ENCODE data around the gene MDFIC2. TPM values are rescaled to one million over a fixed set of nuclear protein-coding genes. Genes with fewer than 3 reads are reported as not detected.

The MDFIC2 gene
- total RNA-seq, 1 donor = not detected

GRCh38 chr3:70182166-70182565 lies 130.3 kb downstream of the MDFIC2 start:
- TF ChIP-seq CTCF (IDR thresholded peaks at IDR 0.05; ENCODE audit: extremely low read depth, low read depth, low read length) = no peak
- Histone ChIP-seq H3K79me2 (ENCODE audit: insufficient read depth, low read length) (no peaks in the 10 kb centered on the region), H2AFZ (ENCODE audit: low read length) (no peak overlapping the region), H3K4me1 (ENCODE audit: insufficient read depth, low read length) (no peaks in the 10 kb centered on the region), H3K4me2 (ENCODE audit: insufficient read depth, low read length) (no peak overlapping the region), H3K9me3 (ENCODE audit: low read depth, low read length) (no peaks in the 10 kb centered on the region), H3K4me3 (ENCODE audit: insufficient read depth, low read length) (no peak overlapping the region), H3K27ac (ENCODE audit: low read depth, low read length) (no peak overlapping the region), H3K36me3 (ENCODE audit: insufficient read depth, low read length) (no peaks in the 10 kb centered on the region), H4K20me1 (ENCODE audit: insufficient read depth, low read length) (no peaks in the 10 kb centered on the region), H3K27me3 (ENCODE audit: insufficient read depth, low read length) (no peaks in the 10 kb centered on the region)
- no peak for DNase-seq (ENCODE audit: insufficient read length, low spot score, missing footprints)

GRCh38 chr3:70180664-70181063 lies 131.8 kb downstream of the MDFIC2 start:
- no peak overlapping the region for H2AFZ ChIP-seq (ENCODE audit: low read length)
- H3K27ac ChIP-seq (ENCODE audit: low read depth, low read length) = no peak overlapping the region
- DNase-seq (ENCODE audit: insufficient read length, low spot score, missing footprints) = no peak
- H3K4me2 ChIP-seq (ENCODE audit: insufficient read depth, low read length) = no peak overlapping the region
- no peaks in the 10 kb centered on the region for H3K4me1 ChIP-seq (ENCODE audit: insufficient read depth, low read length)
- no peak for TF ChIP-seq CTCF (IDR thresholded peaks at IDR 0.05; ENCODE audit: extremely low read depth, low read depth, low read length)
- H3K4me3 ChIP-seq (ENCODE audit: insufficient read depth, low read length) = no peak overlapping the region
- H3K27me3 ChIP-seq (ENCODE audit: insufficient read depth, low read length) = no peaks in the 10 kb centered on the region
- no peaks in the 10 kb centered on the region for H4K20me1 ChIP-seq (ENCODE audit: insufficient read depth, low read length)
- H3K9me3 ChIP-seq (ENCODE audit: low read depth, low read length) = no peaks in the 10 kb centered on the region
- H3K79me2 ChIP-seq (ENCODE audit: insufficient read depth, low read length) = no peaks in the 10 kb centered on the region
- H3K36me3 ChIP-seq (ENCODE audit: insufficient read depth, low read length) = no peaks in the 10 kb centered on the region

- Histone ChIP-seq H3K9me3 (ENCODE audit: low read depth, low read length) (no peaks in the 10 kb centered on the region), H3K27me3 (ENCODE audit: insufficient read depth, low read length) (no peaks in the 10 kb centered on the region), H3K79me2 (ENCODE audit: insufficient read depth, low read length) (no peaks in the 10 kb centered on the region), H3K4me3 (ENCODE audit: insufficient read depth, low read length) (no peak overlapping the region), H4K20me1 (ENCODE audit: insufficient read depth, low read length) (no peaks in the 10 kb centered on the region), H3K36me3 (ENCODE audit: insufficient read depth, low read length) (no peaks in the 10 kb centered on the region), H3K27ac (ENCODE audit: low read depth, low read length) (no peak overlapping the region), H3K4me1 (ENCODE audit: insufficient read depth, low read length) (no peaks in the 10 kb centered on the region), H3K4me2 (ENCODE audit: insufficient read depth, low read length) (no peak overlapping the region), H2AFZ (ENCODE audit: low read length) (no peak overlapping the region)
- DNase-seq (ENCODE audit: insufficient read length, low spot score, missing footprints) = no peak
- no peak for TF ChIP-seq CTCF (IDR thresholded peaks at IDR 0.05; ENCODE audit: extremely low read depth, low read depth, low read length)
Measured at GRCh38 chr3:70179111-70179510, 133.3 kb downstream of the MDFIC2 start.

GRCh38 chr3:70177881-70178645 lies 134.4 kb downstream of the MDFIC2 start:
- H3K36me3 ChIP-seq (ENCODE audit: insufficient read depth, low read length) = no peaks in the 10 kb centered on the region
- H4K20me1 ChIP-seq (ENCODE audit: insufficient read depth, low read length) = no peaks in the 10 kb centered on the region
- H3K4me3 ChIP-seq (ENCODE audit: insufficient read depth, low read length) = no peak overlapping the region
- no peak overlapping the region for H2AFZ ChIP-seq (ENCODE audit: low read length)
- no peak for TF ChIP-seq CTCF (IDR thresholded peaks at IDR 0.05; ENCODE audit: extremely low read depth, low read depth, low read length)
- H3K27me3 ChIP-seq (ENCODE audit: insufficient read depth, low read length) = no peaks in the 10 kb centered on the region
- no peaks in the 10 kb centered on the region for H3K79me2 ChIP-seq (ENCODE audit: insufficient read depth, low read length)
- H3K9me3 ChIP-seq (ENCODE audit: low read depth, low read length) = no peaks in the 10 kb centered on the region
- DNase-seq (ENCODE audit: insufficient read length, low spot score, missing footprints) = no peak
- H3K4me1 ChIP-seq (ENCODE audit: insufficient read depth, low read length) = no peaks in the 10 kb centered on the region
- no peak overlapping the region for H3K27ac ChIP-seq (ENCODE audit: low read depth, low read length)
- no peak overlapping the region for H3K4me2 ChIP-seq (ENCODE audit: insufficient read depth, low read length)

Data from osteoblast (primary cell).